HG02973 (cell line): ENCODE results near the gene ANKRD9.

Experiments used
- ATAC-seq: cut with Tn5 transposase; IDR thresholded peaks from one replicate; pipeline ENCODE4 v1.9.1; 2021; ENCODE audit warnings: moderate library complexity; ENCODE audit not compliant: unreplicated experiment

The ANKRD9 gene

GRCh38 chr14:102513899-102514772 lies 4.6 kb upstream of the ANKRD9 start:
- no peak for ATAC-seq

GRCh38 chr14:102512793-102513300 lies 3.3 kb upstream of the ANKRD9 start:
- ATAC-seq, result no peak

GRCh38 chr14:102511538-102511937 lies 2.0 kb upstream of the ANKRD9 start:
- no peak for ATAC-seq

- no peak for ATAC-seq
Measured at GRCh38 chr14:102510616-102511520, 1.3 kb upstream of the ANKRD9 start.

- ATAC-seq, result no peak
Measured at GRCh38 chr14:102508774-102509745, 516 bp downstream of the ANKRD9 start.

- ATAC-seq, result no peak
Measured at GRCh38 chr14:102508410-102508773, 1.2 kb downstream of the ANKRD9 start.

GRCh38 chr14:102507857-102508312 lies 1.7 kb downstream of the ANKRD9 start:
- ATAC-seq, result no peak

- ATAC-seq, result no peak
Measured at GRCh38 chr14:102507081-102507856, 2.3 kb downstream of the ANKRD9 start.

- ATAC-seq, result no peak
Measured at GRCh38 chr14:102506626-102506925, 3.0 kb downstream of the ANKRD9 start.

GRCh38 chr14:102505775-102506625 lies 3.6 kb downstream of the ANKRD9 start:
- ATAC-seq, result no peak

- no peak for ATAC-seq
Measured at GRCh38 chr14:102505000-102505619, 4.5 kb downstream of the ANKRD9 start.

- ATAC-seq, result no peak
Measured at GRCh38 chr14:102504328-102504999, 5.1 kb downstream of the ANKRD9 start.

- no peak for ATAC-seq
Measured at GRCh38 chr14:102503641-102504327, 5.8 kb downstream of the ANKRD9 start.

GRCh38 chr14:102502571-102502970 lies 7.0 kb downstream of the ANKRD9 start:
- ATAC-seq, result no peak

GRCh38 chr14:102501751-102502315 lies 7.7 kb downstream of the ANKRD9 start:
- ATAC-seq, result no peak

GRCh38 chr14:102500713-102501112 lies 8.9 kb downstream of the ANKRD9 start:
- ATAC-seq, result no peak

GRCh38 chr14:102500158-102500662 lies 9.4 kb downstream of the ANKRD9 start:
- no peak for ATAC-seq
